C4-2B (cell line): ENCODE measurements around the gene AXL.

ENCODE experiments used
- ZFX ChIP-seq: fragments of 450-650 bp; IDR thresholded peaks from 2 replicates; pipeline ENCODE4 v1.6.1; 2017
- TF ChIP-seq, protein P1 (sequence below): fragments of 450-650 bp; conservative IDR thresholded peaks from 2 replicates; pipeline ENCODE4 v1.5.1; 2017; ENCODE audit warnings: mild to moderate bottlenecking

DNA sequence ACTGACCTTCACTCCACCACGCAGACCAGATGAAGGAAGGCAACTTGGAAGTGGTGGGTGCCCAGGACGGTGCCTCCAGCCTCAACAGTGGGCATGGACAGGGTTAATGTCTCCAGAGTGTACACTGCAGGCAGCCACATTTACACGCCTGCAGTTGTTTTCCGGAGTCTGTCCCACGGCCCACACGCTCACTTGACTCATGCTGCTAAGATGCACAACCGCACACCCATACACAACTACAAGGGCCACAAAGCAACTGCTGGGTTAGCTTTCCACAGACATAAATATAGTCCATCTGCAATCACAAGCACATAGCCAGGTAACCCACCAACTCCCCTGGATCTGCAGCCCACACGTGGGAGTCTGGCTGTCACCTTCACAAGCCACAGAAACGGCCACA is 12.6 kb upstream of the AXL start:
- TF ChIP-seq, protein P1, sequence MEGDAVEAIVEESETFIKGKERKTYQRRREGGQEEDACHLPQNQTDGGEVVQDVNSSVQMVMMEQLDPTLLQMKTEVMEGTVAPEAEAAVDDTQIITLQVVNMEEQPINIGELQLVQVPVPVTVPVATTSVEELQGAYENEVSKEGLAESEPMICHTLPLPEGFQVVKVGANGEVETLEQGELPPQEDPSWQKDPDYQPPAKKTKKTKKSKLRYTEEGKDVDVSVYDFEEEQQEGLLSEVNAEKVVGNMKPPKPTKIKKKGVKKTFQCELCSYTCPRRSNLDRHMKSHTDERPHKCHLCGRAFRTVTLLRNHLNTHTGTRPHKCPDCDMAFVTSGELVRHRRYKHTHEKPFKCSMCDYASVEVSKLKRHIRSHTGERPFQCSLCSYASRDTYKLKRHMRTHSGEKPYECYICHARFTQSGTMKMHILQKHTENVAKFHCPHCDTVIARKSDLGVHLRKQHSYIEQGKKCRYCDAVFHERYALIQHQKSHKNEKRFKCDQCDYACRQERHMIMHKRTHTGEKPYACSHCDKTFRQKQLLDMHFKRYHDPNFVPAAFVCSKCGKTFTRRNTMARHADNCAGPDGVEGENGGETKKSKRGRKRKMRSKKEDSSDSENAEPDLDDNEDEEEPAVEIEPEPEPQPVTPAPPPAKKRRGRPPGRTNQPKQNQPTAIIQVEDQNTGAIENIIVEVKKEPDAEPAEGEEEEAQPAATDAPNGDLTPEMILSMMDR: no peak
- no peak for TF ChIP-seq ZFX
